Vagina (tissue), 2 donors: ENCODE data around the gene ZMYND11.

ENCODE experiments used
- CTCF ChIP-seq, 3 experiments: fragments of 450-650 bp in 2 of 3; fragments of 200-600 bp in 1 of 3; sonication (generic) in 1 of 3; IDR thresholded peaks; one replicate each; pipeline ENCODE4 v1.5.1; 2017 to 2019; ENCODE audit warnings: antibody characterized with exemption in 3 of 3, mild to moderate bottlenecking in 2 of 3, moderate library complexity in 2 of 3
- POLR2A ChIP-seq, 2 donors: fragments of 450-650 bp; IDR thresholded peaks; one replicate each; pipeline ENCODE4 v1.6.1; 2017; ENCODE audit warnings: antibody characterized with exemption in 2 of 2, mild to moderate bottlenecking in 2 of 2, moderate library complexity in 2 of 2
- POLR2AphosphoS5 ChIP-seq, 2 donors: sonication (generic); formaldehyde crosslinking; IDR thresholded peaks; one replicate each; pipeline ENCODE4 v1.9.0; 2017; ENCODE audit warnings: antibody characterized with exemption in 2 of 2, mild to moderate bottlenecking in 2 of 2, low read depth in 1 of 2; ENCODE audit not compliant: insufficient read depth in 1 of 2

- TF ChIP-seq CTCF (IDR thresholded peaks at IDR 0.05) (no peak), POLR2AphosphoS5 (IDR thresholded peaks at IDR 0.05; ENCODE audit: insufficient read depth in 1 of 2, low read depth in 1 of 2) (no peak), POLR2A (IDR thresholded peaks at IDR 0.05) (no peak)
Observed at GRCh38 chr10:134247-135131, 766 bp upstream of the ZMYND11 start.
